NCI-H146 (cell line): ENCODE measurements around the gene ZNF235.
"Not testable (repeated sequence)": the region's sequence is repeated elsewhere in the genome, so short reads cannot be mapped to it uniquely, and the experiment has no call there.

Source experiments
- DNase-seq: peaks from one replicate; lab custom pipeline; 2025; lab: John Stamatoyannopoulos, UW

ZNF235 gene

GRCh38 chr19:44255705-44256411 lies 49.0 kb downstream of the ZNF235 start:
- no peak for DNase-seq

DNA sequence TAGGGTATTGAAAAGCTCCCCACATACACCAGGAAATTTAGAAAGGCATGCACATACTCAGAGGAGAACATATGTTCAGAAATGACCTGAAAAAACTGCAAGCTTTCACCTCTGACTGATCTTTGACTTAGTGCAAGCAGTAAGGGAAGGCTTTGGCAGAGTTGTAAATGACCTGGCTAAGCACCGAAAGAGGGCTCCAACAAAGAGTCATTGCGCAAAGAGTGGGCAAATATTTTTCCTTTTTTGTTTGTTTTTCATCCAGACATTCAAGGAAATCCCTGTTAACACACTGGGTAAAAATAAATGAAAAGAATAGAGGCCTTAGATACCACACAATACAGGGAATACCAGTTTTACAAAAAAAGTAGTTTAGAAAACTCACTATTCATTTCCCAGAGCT lies 50.3 kb downstream of the ZNF235 start:
- DNase-seq: no peak

DNA sequence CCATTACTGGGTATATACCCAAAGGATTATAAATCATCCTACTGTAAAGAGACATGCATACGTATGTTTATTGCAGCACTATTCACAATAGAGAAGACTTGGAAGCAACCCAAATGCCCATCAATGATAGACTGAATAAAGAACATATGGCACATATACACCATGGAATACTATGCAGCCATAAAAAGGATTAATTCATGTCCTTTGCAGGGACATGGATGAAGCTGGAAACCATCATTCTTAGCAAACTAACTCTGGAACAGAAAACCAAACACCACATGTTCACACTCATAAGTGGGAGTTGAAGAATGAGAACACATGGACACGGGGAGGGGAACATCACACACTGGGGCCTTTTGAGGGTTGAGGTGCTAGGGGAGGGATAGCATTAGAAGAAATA lies 51.4 kb downstream of the ZNF235 start:
- DNase-seq: not testable (repeated sequence)

DNA sequence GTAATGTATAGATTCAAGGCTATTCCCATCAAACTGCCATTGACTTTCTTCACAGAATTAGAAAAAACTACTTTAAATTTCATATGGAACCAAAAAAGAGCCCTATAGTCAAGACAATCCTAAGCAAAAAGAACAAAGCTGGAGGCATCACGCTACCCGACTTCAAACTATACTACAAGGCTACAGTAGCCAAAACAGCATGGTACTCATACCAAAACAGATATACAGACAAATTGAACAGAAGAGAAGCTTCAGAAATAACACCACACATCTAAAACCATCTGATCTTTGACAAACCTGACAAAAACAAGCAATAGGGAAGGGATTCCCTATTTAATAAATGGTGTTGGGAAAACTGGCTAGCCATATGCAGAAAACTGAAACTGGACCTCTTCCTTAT lies 52.5 kb downstream of the ZNF235 start:
- not testable (repeated sequence) for DNase-seq

DNA sequence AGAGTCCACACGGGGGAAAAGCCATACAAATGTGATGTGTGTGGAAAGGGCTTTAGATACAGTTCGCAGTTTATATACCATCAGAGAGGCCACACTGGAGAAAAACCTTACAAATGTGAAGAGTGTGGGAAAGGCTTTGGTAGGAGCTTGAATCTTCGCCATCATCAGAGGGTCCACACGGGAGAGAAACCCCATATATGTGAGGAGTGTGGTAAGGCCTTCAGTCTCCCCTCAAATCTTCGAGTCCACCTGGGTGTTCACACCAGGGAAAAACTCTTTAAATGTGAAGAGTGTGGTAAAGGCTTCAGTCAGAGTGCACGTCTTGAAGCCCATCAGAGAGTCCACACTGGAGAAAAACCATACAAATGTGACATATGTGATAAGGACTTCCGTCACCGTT lies 68.4 kb downstream of the ZNF235 start:
- DNase-seq: no peak
